Neural progenitor cell (in vitro differentiated cells): ENCODE results near the gene C4orf50. TPM values are rescaled to one million over a fixed set of nuclear protein-coding genes. Genes with fewer than 3 reads are reported as not detected.

Experiments
- DNase-seq: peaks from one replicate; pipeline ENCODE4 v3.0.0-alpha.2; 2016; ENCODE audit warnings: low spot score
- H2AFZ ChIP-seq: fragments of 200-600 bp; sonication (generic); replicated peaks from 2 replicates; pipeline ENCODE4 v1.6.1; 2016; ENCODE audit warnings: antibody characterized with exemption
- H3F3A ChIP-seq: fragments of 200-600 bp; sonication (generic); 2 replicates; pipeline ENCODE4 v1.6.1; 2016; ENCODE audit warnings: antibody characterized with exemption, low read depth
- H3K27ac ChIP-seq: fragments of 200-600 bp; sonication (generic); 2 replicates; pipeline ENCODE4 v1.5.1; 2016; ENCODE audit warnings: mild to moderate bottlenecking
- H3K27me3 ChIP-seq: fragments of 200-600 bp; sonication (generic); 2 replicates; pipeline ENCODE4 v1.6.1; 2016; ENCODE audit warnings: mild to moderate bottlenecking, moderate library complexity
- H3K36me3 ChIP-seq: fragments of 200-600 bp; sonication (generic); 2 replicates; pipeline ENCODE4 v1.5.1; 2016
- H3K4me1 ChIP-seq: fragments of 200-600 bp; sonication (generic); 2 replicates; pipeline ENCODE4 v1.6.1; 2016; ENCODE audit warnings: mixed run types
- H3K4me2 ChIP-seq: fragments of 200-600 bp; sonication (generic); 2 replicates; pipeline ENCODE4 v1.6.1; 2016
- H3K4me3 ChIP-seq: fragments of 200-600 bp; sonication (generic); 2 replicates; pipeline ENCODE4 v1.5.1; 2016
- H3K79me2 ChIP-seq: fragments of 200-600 bp; sonication (generic); 2 replicates; pipeline ENCODE4 v1.6.1; 2016; ENCODE audit warnings: low read depth
- H3K9ac ChIP-seq: fragments of 200-600 bp; sonication (generic); 2 replicates; pipeline ENCODE4 v1.6.1; 2016
- H3K9me3 ChIP-seq: fragments of 200-600 bp; sonication (generic); 2 replicates; pipeline ENCODE4 v1.5.1; 2016; ENCODE audit warnings: low read depth
- H4K20me1 ChIP-seq: fragments of 200-600 bp; sonication (generic); 2 replicates; pipeline ENCODE4 v1.6.1; 2016; ENCODE audit warnings: low read depth
- H3K27ac Mint-ChIP-seq: 3 replicates; pipeline ENCODE4 v1.8.0; 2021; ENCODE audit warnings: mixed read lengths
- H3K27me3 Mint-ChIP-seq: 2 replicates; pipeline ENCODE4 v1.8.0; 2022; ENCODE audit warnings: low read depth, mild to moderate bottlenecking, inconsistent platforms, moderate library complexity, mixed read lengths; ENCODE audit not compliant: insufficient read depth
- H3K36me3 Mint-ChIP-seq: 3 replicates; pipeline ENCODE4 v1.8.0; 2021; ENCODE audit warnings: mixed read lengths
- H3K4me1 Mint-ChIP-seq: 3 replicates; pipeline ENCODE4 v1.8.0; 2021; ENCODE audit warnings: mixed read lengths
- H3K4me3 Mint-ChIP-seq: 3 replicates; pipeline ENCODE4 v1.8.0; 2021; ENCODE audit warnings: mild to moderate bottlenecking, moderate library complexity, mixed read lengths
- H3K9me3 Mint-ChIP-seq: 3 replicates; pipeline ENCODE4 v1.8.0; 2020; ENCODE audit warnings: mixed read lengths
- CTCF ChIP-seq: fragments of 200-600 bp; sonication (generic); IDR thresholded peaks from 2 replicates; pipeline ENCODE4 v1.5.1; 2017; ENCODE audit warnings: antibody characterized with exemption, mild to moderate bottlenecking
- EZH2 ChIP-seq: fragments of 200-600 bp; sonication (generic); IDR thresholded peaks from 2 replicates; pipeline ENCODE4 v1.6.1; 2017; ENCODE audit warnings: antibody characterized with exemption, mild to moderate bottlenecking, moderate library complexity
- EZH2phosphoT487 ChIP-seq: fragments of 200-600 bp; sonication (generic); IDR thresholded peaks from 2 replicates; pipeline ENCODE4 v1.6.1; 2017; ENCODE audit warnings: antibody characterized with exemption
- total RNA-seq: library from RNA; depleted of rRNA; stranded (reverse); fragments of >200 nt; gene quantifications from 2 replicates; pipeline ENCODE4 v1.2.3, GENCODE V29; 2015; ENCODE audit warnings: low replicate concordance

C4orf50 gene
- total RNA-seq, 1 donor from 2014 or later, result 0.32 TPM

GRCh38 chr4:5889002-5889696 lies 129.1 kb downstream of the C4orf50 start:
- Histone ChIP-seq H3K4me1 (peaks cover 28% of the 10 kb centered on the region), H4K20me1 (peaks cover 62% of the 10 kb centered on the region), H3K27me3 (peaks cover 56% of the 10 kb centered on the region), H3K79me2 (peaks cover 41% of the 10 kb centered on the region), H3K27ac (no peak overlapping the region), H3K9ac (no peak overlapping the region), H3K9me3 (no peaks in the 10 kb centered on the region), H3K4me3 (peak overlapping the region; percentile 100), H3K36me3 (no peaks in the 10 kb centered on the region), H2AFZ (no peak overlapping the region), H3F3A (peaks cover 26% of the 10 kb centered on the region), H3K4me2 (peak overlapping the region; percentile 97)
- no peak for DNase-seq
- H3K27ac Mint-ChIP-seq, result no peak overlapping the region
- peak overlapping the region; percentile 86 for H3K4me3 Mint-ChIP-seq
- H3K27me3 Mint-ChIP-seq, result peaks cover 30% of the 10 kb centered on the region
- no peaks in the 10 kb centered on the region for H3K36me3 Mint-ChIP-seq
- H3K4me1 Mint-ChIP-seq, result peaks cover 33% of the 10 kb centered on the region
- TF ChIP-seq EZH2, result no peak
- no peak for TF ChIP-seq CTCF
- no peak for TF ChIP-seq EZH2phosphoT487
- H3K9me3 Mint-ChIP-seq, result peaks cover 4% of the 10 kb centered on the region

GRCh38 chr4:5888222-5889001 lies 129.8 kb downstream of the C4orf50 start:
- Histone ChIP-seq H3K9ac (peak overlapping the region; percentile 56), H3K4me2 (peak overlapping the region; percentile 97), H3K27ac (no peak overlapping the region), H3K4me3 (peak overlapping the region; percentile 100), H3K79me2 (peaks cover 48% of the 10 kb centered on the region), H4K20me1 (peaks cover 68% of the 10 kb centered on the region), H3F3A (peaks cover 26% of the 10 kb centered on the region), H3K27me3 (peaks cover 48% of the 10 kb centered on the region), H3K36me3 (no peaks in the 10 kb centered on the region), H2AFZ (peak overlapping the region; percentile 80), H3K4me1 (peaks cover 28% of the 10 kb centered on the region), H3K9me3 (no peaks in the 10 kb centered on the region)
- no peak overlapping the region for H3K27ac Mint-ChIP-seq
- TF ChIP-seq EZH2phosphoT487 (no peak), CTCF (peak; percentile 21)
- peaks cover 33% of the 10 kb centered on the region for H3K4me1 Mint-ChIP-seq
- peak overlapping the region; percentile 86 for H3K4me3 Mint-ChIP-seq
- H3K9me3 Mint-ChIP-seq, result peaks cover 1% of the 10 kb centered on the region
- DNase-seq, result peak; percentile 92
- peaks cover 22% of the 10 kb centered on the region for H3K27me3 Mint-ChIP-seq
- H3K36me3 Mint-ChIP-seq, result no peaks in the 10 kb centered on the region

- Histone ChIP-seq H3K4me3 (peak overlapping the region; percentile 100), H3K4me1 (peaks cover 24% of the 10 kb centered on the region), H3K27ac (no peak overlapping the region), H3K36me3 (no peaks in the 10 kb centered on the region), H4K20me1 (peaks cover 73% of the 10 kb centered on the region), H3K9me3 (no peaks in the 10 kb centered on the region), H3F3A (peaks cover 26% of the 10 kb centered on the region), H3K9ac (peak overlapping the region; percentile 56), H3K79me2 (peaks cover 56% of the 10 kb centered on the region), H3K4me2 (peak overlapping the region; percentile 97), H2AFZ (peak overlapping the region; percentile 80), H3K27me3 (peaks cover 41% of the 10 kb centered on the region)
- no peak overlapping the region for H3K27ac Mint-ChIP-seq
- DNase-seq, result peak; percentile 81
- H3K4me3 Mint-ChIP-seq, result peak overlapping the region; percentile 92
- TF ChIP-seq CTCF (no peak), EZH2phosphoT487 (no peak), EZH2 (no peak)
- no peaks in the 10 kb centered on the region for H3K9me3 Mint-ChIP-seq
- peaks cover 31% of the 10 kb centered on the region for H3K4me1 Mint-ChIP-seq
- no peaks in the 10 kb centered on the region for H3K36me3 Mint-ChIP-seq
- H3K27me3 Mint-ChIP-seq, result peaks cover 20% of the 10 kb centered on the region
Observed at GRCh38 chr4:5887361-5888221, 130.6 kb downstream of the C4orf50 start.
